Measurements from ENCODE around the gene RNF187.
A peak's percentile ranks its signal among the peaks of the same experiment; 100 is the strongest.

Gene RNF187

GRCh38 chr1:228459091-228459993, 27.8 kb upstream of the RNF187 start:
- peak overlapping the region; percentile 81 for H3K4me3 ChIP-seq (replicated peaks; ENCODE audit: low read depth, low read length)
- TF ChIP-seq CTCF (IDR thresholded peaks at IDR 0.05; ENCODE audit: low read depth, low read length, missing control alignments), result peak; percentile 70
- DNase-seq (ENCODE audit: extremely low read depth, low read depth), result peak; percentile 65

GRCh38 chr1:228460821-228461220, 26.4 kb upstream of the RNF187 start:
- TF ChIP-seq CTCF (IDR thresholded peaks at IDR 0.05; ENCODE audit: low read depth, low read length, missing control alignments), result no peak
- DNase-seq (ENCODE audit: extremely low read depth, low read depth), result no peak
- no peak overlapping the region for H3K4me3 ChIP-seq (replicated peaks; ENCODE audit: low read depth, low read length)

- H3K4me3 ChIP-seq (replicated peaks; ENCODE audit: low read depth, low read length), result no peak overlapping the region
- no peak for DNase-seq (ENCODE audit: extremely low read depth, low read depth)
- no peak for TF ChIP-seq CTCF (IDR thresholded peaks at IDR 0.05; ENCODE audit: low read depth, low read length, missing control alignments)
Observed at GRCh38 chr1:228462560-228462959, 24.6 kb upstream of the RNF187 start.

GRCh38 chr1:228463009-228463558, 24.1 kb upstream of the RNF187 start:
- no peak for TF ChIP-seq CTCF (IDR thresholded peaks at IDR 0.05; ENCODE audit: low read depth, low read length, missing control alignments)
- DNase-seq (ENCODE audit: extremely low read depth, low read depth), result no peak
- no peak overlapping the region for H3K4me3 ChIP-seq (replicated peaks; ENCODE audit: low read depth, low read length)

- TF ChIP-seq CTCF (IDR thresholded peaks at IDR 0.05; ENCODE audit: low read depth, low read length, missing control alignments), result peak; percentile 5
- no peak for DNase-seq (ENCODE audit: extremely low read depth, low read depth)
- H3K4me3 ChIP-seq (replicated peaks; ENCODE audit: low read depth, low read length), result peak overlapping the region; percentile 37
Observed at GRCh38 chr1:228463559-228464455, 23.4 kb upstream of the RNF187 start.

GRCh38 chr1:228464487-228464983, 22.6 kb upstream of the RNF187 start:
- TF ChIP-seq CTCF (IDR thresholded peaks at IDR 0.05; ENCODE audit: low read depth, low read length, missing control alignments), result no peak
- H3K4me3 ChIP-seq (replicated peaks; ENCODE audit: low read depth, low read length), result peak overlapping the region; percentile 37
- DNase-seq (ENCODE audit: extremely low read depth, low read depth), result no peak
